ENCODE measurements around the gene ARHGAP11A.

Gene ARHGAP11A

GRCh38 chr15:32656496-32656895, 41.2 kb downstream of the ARHGAP11A start:
- no peak for DNase-seq

- no peak for DNase-seq
Observed at GRCh38 chr15:32657198-32657883, 42.0 kb downstream of the ARHGAP11A start.

DNA sequence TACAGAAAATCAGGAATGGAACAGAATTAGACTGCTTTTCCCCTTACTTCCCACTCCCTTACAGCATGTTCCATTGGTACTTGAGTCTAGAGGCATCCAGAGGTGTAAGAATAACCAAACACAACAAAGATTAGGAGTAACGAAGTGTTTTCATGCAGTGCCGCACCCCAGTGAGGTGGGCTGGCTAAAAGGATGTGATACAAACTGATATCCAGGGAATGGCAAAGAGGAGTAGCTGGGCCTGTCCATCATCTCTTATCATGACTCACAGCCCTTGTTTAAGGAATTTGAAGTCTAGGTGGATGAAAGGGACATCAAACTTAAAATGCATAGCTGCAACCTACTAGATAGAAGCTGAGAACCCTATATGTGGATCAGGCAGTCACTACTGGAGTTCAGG, 42.6 kb downstream of the ARHGAP11A start:
- DNase-seq, result no peak

DNA sequence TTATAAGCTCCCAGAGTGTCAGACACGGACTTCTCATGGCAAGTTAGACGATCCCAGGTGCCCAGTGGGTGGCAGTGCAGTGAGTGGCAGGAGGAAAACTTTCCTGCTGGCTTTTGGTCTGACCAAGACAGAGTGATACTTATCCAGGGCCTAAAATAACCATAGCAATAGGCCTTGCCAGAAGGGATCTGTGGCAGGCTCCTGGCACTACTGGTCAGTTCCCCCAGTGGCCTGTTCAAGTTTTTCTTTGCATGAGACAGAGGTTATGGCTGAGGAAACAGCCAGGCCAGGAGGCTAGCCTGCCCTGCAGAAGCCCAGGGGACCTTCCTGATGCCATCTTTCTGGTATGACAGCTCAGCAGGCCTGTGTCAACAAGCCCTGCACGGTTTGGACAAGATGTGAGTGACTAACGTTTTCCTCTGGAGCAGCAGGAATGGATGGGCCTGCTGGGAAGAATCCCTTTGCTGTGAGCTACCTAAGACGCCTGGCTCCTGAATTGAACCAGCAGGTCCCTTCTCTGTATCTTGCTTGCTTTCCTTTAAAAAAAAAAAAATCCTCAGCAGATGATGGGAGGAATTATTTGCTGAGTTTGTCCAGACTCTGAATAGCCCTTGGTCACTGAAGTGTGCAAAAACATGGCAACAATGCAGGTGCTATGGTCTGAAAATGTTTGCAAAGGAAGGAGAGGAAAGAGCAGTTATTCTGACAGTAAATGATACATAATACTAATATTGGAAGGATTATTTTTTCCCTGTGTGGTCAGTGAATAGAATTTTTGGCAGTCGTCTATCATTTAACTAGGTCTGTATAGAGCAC, 44.2 kb downstream of the ARHGAP11A start:
- no peak for DNase-seq

DNA sequence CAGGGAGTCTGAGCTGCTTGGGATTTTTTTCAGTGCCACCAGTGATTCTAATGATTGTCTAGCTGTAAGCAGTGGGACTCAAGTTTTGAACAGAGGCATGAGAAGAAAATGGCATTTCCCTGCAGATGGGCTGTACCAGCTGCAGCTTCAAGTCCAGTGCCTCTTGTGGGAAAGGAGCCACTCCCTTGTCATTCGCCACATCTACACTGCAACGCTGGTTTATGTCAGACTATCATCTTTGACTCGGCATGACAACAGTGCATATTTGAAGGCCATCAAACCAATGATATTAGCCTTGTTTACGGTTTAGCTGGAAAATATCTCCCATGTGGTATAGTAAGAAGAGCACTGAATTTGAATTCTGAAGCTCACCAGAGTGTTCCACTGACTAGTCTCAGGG, 48.4 kb downstream of the ARHGAP11A start:
- no peak for DNase-seq

DNA sequence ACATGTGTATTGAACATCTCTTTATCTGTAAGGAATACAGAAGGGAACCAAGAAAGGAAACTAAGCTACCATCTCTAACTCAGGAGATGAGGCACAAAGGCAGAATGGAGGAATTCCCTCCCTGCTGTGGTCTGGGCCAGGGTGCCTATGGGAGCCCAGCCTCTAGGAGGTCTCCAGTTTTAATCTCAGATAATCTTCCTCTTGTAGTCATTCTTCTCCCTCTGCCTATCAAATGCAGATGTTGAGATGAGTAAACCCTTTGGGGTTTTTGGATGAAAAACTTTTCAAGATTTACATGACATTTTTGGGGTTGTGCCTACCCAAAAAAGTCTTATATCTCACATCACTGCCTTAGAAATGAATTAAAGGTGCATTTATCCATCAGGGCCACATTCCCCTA, 49.5 kb downstream of the ARHGAP11A start:
- DNase-seq, result no peak

- no peak for DNase-seq
Observed at GRCh38 chr15:32667321-32667720, 52.0 kb downstream of the ARHGAP11A start.

DNA sequence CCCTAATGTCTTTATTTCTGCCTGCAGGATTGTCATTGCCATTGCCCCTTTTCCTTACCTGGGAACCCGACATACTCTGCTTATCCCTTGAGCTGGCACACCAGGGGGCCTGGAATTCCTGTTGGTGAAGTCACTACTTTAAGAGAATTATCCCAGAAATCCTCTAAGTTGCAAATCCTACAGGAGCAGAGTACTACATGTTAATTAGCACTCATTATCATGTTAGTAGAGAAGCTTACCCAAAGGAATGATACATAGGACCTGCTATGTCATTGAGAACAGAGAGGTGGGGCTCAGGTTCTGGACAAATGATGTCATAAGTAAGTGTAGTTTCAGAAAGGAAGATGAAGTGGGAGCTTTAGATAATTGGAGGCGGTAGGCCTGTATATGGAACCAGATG, 53.6 kb downstream of the ARHGAP11A start:
- no peak for DNase-seq

DNA sequence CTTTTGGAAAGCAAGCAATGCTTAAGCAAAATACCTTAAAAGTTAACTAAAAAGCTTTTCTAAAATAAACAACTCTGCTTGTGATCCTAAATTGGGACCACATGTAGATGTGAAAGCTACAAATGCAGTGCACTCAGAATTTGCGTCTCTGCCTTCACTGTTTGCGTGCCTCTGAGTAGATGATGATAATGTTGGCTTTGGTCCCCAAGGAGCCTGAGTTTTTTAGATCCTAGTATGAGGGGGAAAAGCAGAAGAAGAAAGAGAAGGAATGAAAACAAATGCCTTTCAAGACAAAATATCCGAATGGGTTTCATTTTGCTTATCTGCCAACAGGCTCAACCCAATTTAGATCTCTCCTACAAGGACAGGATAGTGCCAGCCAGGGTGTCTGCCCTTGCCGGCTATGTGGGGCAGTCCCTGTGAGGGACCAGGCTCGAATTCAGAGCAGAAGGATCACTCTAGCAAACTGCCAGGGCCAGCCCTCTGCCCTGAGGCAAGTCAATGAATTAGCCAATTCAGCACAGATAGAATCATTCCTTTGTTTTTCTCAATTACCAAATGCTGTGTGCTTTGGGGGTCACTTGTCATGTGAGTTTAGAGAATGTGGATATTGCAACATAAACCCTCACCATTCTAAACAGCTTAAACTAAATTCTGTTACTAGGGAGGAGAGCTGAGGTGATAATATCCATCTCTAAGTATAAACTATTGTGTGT, 54.8 kb downstream of the ARHGAP11A start:
- DNase-seq, result no peak

- DNase-seq, result no peak
Observed at GRCh38 chr15:32670623-32671022, 55.3 kb downstream of the ARHGAP11A start.

DNA sequence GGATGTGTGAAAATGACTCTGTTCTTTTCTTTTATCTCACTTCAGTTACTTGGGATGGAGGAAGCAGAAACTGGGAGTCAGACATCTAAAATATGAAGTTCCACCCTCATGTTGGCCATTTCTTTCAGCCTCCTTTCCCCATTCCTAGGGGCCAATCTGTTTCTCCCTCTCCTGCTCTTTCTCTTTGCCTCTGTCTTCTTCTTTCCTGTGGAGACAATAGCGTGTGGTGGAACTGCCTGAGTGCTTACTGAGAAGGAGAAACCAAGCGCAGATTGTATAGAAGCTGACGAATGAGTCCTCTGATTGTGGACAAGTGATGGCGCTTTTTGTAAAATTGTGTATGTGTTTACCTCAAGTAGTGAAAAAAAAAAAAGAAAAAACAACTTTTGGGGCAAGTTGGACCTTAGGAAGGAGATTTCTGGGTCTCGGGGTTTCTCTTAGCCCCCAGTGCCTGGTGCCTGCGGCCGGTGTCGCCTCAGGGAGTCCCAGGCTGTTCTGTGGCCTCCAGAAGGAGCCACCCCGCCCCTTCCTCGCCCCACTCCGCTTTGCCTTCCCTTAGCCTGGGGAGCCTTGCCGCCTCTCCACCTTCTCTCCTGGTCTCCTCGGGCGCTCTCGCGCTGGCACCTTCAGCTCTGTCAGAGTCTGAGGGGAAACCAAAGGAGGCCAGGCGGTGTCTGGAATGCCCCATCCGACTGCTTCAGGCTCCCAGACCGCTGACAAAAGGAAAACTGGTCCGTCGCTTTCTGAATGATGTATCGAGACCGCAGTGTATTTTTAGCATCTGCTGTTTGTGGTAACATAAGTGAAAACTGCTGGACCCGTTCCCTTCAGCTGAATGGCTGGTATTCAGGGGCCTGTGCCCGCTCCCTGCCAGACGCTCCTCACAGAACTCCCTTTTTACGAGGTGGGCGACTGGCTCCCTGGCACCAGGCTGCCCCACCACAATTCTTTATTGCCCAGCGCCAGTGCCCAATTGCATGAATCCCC, 56.3 kb downstream of the ARHGAP11A start:
- DNase-seq, result no peak

GRCh38 chr15:32674681-32675080, 59.4 kb downstream of the ARHGAP11A start:
- DNase-seq, result no peak

DNA sequence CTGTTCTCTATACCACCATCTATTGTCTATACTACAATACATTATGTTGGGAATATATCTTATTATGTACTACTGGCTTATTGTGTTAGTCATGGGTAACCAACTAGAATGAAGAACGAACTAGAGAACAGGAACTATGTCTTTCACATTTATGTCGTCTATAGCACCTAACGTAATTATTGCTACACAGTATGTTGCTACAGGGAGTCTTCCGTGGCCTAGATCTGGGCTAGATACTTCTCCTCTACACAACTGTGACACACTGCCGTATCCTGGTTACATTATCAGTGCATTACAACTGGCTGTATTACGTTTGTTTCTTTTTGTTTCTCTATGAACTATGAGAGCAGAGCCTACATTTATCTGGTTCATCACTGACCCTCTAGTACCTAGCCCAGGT, 60.2 kb downstream of the ARHGAP11A start:
- no peak for DNase-seq

GRCh38 chr15:32676169-32676568, 60.9 kb downstream of the ARHGAP11A start:
- no peak for DNase-seq

GRCh38 chr15:32677238-32677750, 62.0 kb downstream of the ARHGAP11A start:
- DNase-seq, result no peak

DNA sequence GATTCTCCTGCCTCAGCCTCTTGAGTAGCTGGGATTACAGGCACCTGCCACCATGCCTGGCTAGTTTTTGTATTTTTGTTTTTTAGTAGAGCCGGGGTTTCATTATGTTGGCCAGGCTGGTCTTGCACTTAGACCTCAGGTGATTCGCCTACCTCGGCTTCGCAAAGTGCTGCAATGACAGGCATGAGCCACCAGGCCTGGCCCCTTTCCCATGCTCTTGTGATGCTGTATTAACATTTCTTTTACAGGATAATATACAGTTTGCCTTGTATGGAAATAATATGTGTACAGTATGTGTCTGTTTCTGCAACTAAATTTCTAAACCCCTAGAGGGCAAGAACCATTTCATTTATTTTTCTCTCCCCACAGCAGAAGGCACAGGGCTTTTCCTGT, 64.0 kb downstream of the ARHGAP11A start:
- no peak for DNase-seq

- DNase-seq, result no peak
Observed at GRCh38 chr15:32682569-32682968, 67.3 kb downstream of the ARHGAP11A start.

DNA sequence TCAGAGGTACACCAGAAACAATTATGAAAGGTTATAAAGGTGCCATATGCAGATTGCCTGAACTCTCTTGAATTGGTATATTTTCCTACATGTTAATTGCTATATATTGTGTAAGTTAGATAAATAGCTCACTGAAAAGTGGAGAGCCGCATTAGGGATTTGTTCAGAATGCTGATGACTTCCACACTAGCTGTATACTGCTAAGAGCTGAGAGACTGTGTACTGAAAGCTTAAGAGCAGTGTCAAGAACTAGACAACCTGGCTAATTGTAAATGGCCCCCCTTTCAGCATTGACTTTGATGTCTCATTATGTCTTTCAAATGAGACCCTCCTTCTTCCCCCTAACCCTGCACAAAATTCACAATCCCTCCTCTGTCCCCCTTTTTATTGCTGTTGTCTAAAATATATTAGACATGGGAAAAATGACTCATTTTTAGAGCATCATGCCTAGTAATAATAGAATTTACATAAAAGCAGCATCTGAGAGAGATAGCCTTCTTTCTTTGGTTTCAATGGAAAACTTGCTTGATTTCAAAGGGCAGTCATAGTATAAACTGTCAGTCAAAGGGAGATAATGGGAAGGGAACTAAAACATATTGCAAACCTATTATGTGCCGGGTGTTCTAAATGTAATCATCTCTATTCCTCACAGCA, 67.8 kb downstream of the ARHGAP11A start:
- DNase-seq, result no peak

DNA sequence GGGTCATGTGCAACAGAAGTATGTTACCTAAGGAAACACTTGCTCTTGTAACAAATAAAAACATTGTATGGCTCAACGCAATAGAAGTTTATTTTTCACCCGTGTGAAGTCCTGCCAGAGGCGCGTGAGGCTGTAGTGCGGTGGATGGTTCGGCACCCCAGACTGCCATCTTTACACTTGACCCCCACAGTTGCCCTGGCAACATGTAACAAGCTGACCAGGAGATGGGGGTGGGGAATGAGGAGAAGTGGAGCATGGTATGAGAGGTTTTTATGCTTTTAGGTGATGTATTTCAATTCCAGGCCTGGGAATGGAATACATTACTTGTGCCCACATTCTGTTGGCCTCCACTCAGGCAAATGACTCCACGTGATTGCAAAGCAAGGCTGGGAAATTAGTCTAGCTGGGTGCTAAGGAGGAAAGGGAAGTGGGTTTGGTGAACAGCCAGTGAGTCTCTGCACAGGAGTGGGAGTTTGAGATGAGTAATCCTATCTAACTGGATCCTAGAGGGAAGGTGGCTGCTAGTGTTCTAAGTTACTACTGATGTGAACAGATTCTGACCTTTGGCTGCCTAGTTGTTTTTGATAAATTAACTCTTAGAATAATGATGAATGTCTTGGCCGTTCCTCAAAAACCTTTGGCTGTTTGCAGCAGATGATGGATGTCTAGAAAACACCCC, 68.7 kb downstream of the ARHGAP11A start:
- DNase-seq, result no peak

GRCh38 chr15:32685576-32685975, 70.3 kb downstream of the ARHGAP11A start:
- DNase-seq, result no peak

DNA sequence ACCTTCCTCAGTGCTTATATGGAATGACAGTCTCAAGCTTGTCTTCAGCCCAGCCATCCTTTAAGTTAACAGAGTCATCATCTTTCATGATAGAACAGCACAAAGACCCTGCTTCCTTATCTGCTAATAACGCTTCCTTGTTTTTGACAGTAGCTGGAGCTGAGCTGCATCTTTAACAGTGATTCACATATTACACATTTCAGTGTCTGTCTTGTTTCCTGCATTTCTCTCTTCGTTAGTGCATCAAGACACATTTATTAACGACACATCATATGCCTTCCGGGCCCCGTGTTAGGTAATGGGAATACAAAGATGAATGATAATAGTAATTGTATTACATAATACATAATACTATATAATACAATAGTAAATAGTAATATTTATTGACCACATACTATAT, 72.3 kb downstream of the ARHGAP11A start:
- DNase-seq, result no peak
